MV-4-11 (cell line): ENCODE data around the gene TMEM37.

Source experiments
- DNase-seq: peaks from one replicate; lab custom pipeline; 2025; lab: John Stamatoyannopoulos, UW

TMEM37 gene

DNA sequence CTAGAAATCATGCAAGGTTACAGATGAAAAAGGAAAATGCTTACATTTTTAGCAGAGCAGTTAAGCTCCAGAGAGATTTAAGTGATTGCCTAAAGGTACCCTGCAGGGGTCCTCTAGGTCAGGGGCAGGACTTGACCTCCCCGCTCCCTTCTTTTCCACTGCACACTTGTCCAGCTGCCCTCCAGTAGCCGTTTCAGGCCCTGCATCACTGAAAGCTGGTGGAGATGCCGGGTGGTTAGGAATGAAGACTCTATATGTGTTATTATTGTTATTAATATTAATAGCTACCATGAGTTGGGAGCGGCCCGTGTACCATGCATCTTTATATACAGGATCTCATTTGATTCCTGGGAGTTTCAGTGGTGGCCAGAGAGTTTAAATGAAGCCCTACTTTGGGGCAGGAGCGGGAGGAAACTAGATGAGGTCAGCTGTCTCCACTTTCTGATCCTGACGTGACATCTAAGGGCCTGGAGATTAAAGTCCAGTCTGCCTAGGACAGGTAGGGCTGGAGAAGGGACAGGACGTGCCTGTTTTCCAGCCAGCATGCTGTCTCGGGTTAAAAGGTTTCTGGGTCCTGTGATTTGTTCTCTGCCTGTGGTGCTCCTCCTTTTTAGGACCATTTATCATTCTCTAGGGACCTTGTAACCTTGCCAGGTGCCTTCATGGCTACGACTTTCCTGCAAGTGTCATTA, 2.1 kb downstream of the TMEM37 start:
- no peak for DNase-seq

- DNase-seq = no peak
Observed at GRCh38 chr2:119434664-119435063, 3.0 kb downstream of the TMEM37 start.

DNA sequence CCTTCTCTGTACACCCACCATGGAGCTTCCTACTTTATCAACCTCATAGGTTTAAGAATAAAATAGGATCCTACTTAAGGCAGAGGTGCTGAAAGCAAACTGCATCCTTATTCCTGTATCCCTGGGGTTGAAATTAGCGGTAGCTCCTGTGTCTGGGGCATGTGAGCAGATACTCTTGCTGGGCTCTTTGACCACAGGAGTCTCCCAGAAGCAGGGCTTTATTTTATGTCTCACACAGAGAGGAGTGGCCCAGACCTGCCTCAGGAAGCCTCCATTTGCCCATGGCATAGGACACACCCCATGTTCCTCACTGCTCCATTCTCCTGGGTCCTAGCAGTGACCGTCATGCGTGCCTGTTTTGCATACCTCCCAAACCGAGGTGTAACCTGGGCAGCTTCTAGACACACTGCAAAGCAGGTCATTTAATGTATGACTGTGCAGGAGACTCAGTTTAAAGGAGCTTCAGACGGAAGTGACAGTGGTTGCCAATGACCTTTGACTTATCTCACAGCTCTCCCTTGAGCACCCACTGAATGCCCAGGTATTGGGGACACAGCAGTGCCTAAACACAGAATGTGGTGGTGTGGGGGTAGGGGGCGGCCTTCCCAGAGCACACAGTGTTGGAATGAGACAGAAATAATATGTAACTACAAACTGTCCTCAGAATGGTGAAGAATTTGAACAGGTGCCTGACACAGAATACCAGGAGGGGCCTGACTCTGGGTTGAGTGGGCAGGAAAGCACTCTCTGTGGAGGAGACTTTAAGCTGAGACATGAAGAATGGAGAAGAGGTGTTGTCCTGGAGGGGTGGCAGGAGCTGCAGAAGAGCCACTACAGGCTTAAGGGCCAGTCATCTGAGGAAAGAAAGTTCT, 3.7 kb downstream of the TMEM37 start:
- DNase-seq = no peak

GRCh38 chr2:119435953-119436297, 4.3 kb downstream of the TMEM37 start:
- DNase-seq = no peak

GRCh38 chr2:119436993-119437772, 5.5 kb downstream of the TMEM37 start:
- DNase-seq = no peak

DNA sequence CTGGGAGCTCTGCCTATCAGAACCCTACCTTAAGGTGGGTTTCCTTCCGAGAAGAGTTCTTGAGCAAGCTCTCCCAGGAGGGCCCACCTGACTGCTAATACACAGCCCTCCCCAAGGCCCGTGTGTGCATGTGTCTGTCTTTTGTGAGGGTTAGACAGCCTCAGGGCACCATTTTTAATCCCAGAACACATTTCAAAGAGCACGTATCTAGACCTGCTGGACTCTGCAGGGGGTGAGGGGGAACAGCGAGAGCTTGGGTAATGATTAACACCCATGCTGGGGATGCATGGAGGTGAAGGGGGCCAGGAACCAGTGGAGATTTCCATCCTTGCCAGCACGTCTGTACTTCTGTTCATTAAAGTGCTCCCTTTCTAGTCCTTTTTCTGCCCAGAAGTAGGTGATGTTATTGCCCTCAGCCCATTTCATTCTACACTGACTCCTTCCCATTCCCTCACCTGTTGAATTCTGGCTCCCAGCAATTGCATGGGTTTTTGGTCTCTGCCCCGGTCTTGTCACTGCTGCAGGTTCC, 6.5 kb downstream of the TMEM37 start:
- no peak for DNase-seq

DNA sequence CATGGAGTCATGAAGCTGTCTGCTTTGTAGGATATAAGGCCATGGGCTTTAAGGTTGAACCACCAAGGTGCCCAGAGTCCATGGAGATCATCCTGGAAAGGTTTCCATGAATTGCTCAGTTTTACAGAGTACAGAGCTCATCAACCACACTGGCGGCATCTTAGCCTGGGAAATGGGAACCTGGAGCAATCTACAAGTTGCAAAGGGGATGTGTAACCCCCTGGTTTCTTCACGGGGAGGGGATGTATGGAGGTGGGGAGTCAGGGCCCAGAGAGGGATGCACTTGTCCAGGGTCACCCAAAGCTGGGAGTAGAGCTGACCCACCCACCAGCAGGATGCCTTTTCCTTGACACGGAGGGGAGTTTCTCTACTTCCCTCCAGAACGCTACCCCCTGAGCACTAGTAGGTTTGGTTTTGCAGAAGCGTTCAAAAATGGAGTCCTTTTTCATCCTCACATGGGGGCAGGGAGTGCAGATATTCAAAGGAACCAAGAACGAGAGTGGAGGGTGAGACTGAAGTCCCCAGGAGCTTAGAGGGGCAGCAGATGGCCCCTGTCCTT, 7.2 kb downstream of the TMEM37 start:
- no peak for DNase-seq

GRCh38 chr2:119439574-119440500, 8.2 kb downstream of the TMEM37 start:
- DNase-seq = no peak

DNA sequence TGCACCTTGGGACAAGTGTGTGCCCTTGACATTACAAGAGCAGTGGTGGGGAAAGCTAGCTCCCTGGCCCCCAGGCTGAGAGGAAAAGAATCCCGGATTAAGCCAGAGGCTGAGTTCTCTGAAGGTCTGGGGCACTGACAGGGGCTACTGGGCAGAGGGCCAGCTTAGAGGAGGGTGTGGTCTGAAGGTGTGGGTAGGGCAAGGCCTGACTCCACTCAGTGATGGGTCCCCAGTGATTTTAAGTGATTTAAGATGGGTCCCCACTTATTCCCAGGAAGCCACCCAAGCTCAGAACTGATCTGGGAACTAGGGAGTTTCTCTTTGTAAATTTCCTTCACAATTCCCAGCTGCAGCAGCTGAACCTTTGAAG, 8.8 kb downstream of the TMEM37 start:
- DNase-seq = no peak

DNA sequence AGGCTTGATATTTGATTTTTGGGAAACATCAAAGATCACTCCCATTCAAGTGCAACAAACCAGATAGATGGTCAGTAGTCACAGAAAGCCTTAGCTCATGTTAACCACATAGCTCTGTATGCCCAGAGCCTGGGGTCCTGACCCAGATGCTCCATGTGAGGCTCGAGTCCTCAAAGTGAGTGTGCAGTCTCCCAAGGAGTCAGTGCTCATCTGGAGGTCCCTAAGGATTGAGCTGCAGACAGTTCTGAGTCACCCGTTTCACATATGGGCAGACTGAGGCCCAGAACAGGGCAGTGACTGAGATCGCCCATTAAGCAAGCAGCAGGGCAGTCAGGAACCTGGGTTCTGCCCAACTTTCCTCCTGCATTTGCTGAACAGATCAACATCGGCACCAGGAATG, 9.2 kb downstream of the TMEM37 start:
- no peak for DNase-seq

- no peak for DNase-seq
Observed at GRCh38 chr2:119441376-119442225, 9.9 kb downstream of the TMEM37 start.

GRCh38 chr2:119442226-119442619, 10.6 kb downstream of the TMEM37 start:
- no peak for DNase-seq

DNA sequence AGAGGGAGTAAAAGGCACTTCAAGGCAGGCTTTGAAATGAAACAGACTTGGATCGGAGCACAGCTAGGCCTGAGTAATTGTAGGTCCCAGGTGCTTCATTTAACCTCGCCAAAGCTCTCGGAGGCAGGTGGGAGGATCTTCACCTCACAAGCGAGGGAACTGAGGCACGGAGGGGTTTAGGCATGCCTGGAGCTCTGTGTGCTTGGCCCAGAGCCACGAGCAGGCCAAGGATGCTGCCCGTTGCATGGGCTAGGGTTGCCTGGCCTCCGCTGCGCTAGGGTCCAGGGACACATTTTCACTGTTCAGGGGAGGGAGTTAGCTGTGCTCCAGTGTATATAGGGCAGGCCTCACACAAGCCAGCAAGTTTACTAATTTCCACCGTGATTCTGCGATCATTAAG, 11.2 kb downstream of the TMEM37 start:
- DNase-seq = no peak

DNA sequence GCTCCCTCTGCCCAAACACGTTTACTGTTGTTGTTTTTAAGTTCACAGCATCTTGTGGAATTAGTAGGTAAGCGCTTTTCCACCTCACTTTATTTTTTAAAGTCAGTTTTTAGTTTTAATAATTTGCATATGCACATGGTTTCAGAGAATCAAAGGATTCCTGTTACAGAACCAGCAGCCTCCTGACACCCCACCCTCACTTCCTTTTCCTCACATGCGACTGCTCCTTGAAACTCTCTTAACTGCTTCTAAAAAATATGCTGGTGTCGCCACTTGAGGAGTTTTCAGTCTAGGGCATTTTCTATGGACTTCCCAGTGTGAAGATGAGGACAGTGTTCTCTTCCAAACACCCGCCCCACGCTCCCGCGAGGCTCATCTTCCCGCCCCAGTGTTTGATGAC, 14.4 kb downstream of the TMEM37 start:
- DNase-seq = no peak

DNA sequence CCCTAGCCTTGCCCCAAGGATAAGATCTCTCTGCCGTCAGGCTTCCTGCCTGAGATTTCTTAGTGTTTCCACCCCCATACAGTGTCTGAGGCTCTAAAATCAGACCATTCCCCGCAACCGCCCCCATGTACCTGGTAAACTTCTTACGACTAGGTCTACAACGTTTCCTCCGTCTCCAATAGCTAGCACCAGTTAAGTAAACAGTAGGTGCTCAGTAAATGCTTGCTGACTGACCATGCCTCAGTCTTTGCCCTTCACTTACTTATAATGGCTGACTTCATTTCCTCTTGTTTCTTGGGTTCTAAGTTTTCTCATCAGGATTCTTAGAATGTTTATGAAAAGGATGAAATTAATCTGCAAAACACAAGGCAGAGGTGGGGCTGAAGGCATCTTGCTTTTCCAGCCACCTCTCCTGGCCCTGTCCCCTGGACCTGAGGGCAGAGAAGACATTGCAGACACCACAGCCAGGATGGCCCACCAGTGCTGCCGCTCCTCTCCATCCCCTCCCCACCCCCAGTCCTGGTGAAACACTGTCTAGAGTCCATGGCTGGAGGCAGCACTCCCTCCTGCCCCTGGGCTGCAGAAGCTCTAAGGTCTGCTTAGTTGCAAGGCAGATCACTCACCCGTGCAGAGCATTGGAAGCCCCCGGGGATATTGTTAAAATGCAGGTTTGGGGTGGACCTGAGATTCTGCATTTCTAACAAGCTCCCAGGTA, 16.9 kb downstream of the TMEM37 start:
- DNase-seq = no peak

DNA sequence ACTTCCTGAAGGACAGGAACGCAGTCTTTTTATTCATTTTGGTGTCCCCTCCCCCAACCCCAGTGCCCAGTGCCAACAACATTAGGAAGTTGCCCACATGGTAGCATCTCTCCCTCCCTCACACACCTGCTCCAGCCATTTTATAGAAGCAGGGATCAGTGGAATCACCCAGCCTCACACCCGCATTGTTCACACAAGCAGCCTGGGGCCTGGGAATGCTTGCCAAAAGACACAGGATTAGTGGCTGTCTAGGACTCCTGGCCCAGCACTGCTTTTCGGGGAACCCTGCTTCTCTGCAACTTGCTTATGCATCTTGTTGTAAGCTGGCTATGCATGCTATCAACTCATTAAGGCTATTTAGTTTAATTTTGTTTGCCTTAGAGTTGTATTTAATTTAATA, 17.9 kb downstream of the TMEM37 start:
- DNase-seq = no peak

GRCh38 chr2:119451336-119452050, 19.8 kb downstream of the TMEM37 start:
- no peak for DNase-seq

DNA sequence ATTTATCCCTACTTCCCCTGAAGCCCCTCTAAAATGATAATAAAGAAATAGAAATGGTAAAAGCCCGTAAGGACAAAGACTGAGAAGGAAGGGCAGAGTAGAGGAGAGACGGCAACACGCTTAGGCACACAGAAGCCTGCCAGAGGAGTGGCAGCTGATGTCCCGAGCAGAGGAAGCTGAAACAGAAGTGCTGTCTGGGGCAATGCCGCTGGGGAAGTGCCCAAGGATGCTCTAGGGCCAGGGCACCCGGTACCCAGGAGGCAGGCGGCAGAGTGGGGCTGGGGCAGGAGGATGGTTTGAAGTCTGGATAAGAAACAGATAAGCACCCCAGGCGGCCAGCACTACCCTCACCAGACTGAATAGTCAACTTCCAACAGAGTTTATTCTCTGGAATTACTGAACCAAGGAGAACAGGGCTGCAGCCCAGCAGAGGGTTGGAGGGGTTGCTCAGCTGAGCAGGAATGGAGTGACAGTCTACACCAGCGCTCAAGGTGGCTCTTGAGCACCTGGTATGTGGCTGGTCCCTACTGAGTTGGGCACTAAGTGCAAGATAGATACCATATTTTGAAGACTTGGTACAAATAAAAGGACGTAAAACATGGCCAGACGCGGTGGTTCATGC, 22.4 kb downstream of the TMEM37 start:
- no peak for DNase-seq
